ENCODE data around the gene OTUB1. TPM values are rescaled to one million over a fixed set of nuclear protein-coding genes. Genes with fewer than 3 reads are reported as not detected.

The OTUB1 gene
- total RNA-seq, 3 donors from 2014 or later = 60.1 to 70.3 (median 64.1) TPM

GRCh38 chr11:64014356-64014755 lies 28.1 kb downstream of the OTUB1 start:
- TF ChIP-seq CTCF (IDR thresholded peaks at IDR 0.05) = no peak
- ATAC-seq = no peak

GRCh38 chr11:64015510-64015909 lies 29.3 kb downstream of the OTUB1 start:
- Histone ChIP-seq H3K4me1 (ENCODE audit: low read depth) (peaks cover 4% of the 10 kb centered on the region), H3K36me3 (ENCODE audit: low read depth) (no peaks in the 10 kb centered on the region), H3K4me3 (no peak overlapping the region), H3K9me3 (no peaks in the 10 kb centered on the region)
- DNase-seq (no peak), ATAC-seq (no peak)
- intact Hi-C loops (cut with DNase I, micrococcal nuclease) = no loop called here
- no peak for TF ChIP-seq CTCF (IDR thresholded peaks at IDR 0.05)

More at GRCh38 chr11:64014356-64014755, 28.1 kb downstream of the OTUB1 start:
- Histone ChIP-seq H3K36me3 (ENCODE audit: low read depth) (no peaks in the 10 kb centered on the region), H3K9me3 (no peaks in the 10 kb centered on the region), H3K4me1 (ENCODE audit: low read depth) (peaks cover 4% of the 10 kb centered on the region), H3K4me3 (no peak overlapping the region)
- intact Hi-C loops (cut with DNase I, micrococcal nuclease) = no loop called here
- DNase-seq = no peak

- intact Hi-C loops (cut with DNase I, micrococcal nuclease) = no loop called here
- no peak for ATAC-seq
- Histone ChIP-seq H3K9me3 (no peaks in the 10 kb centered on the region), H3K4me1 (ENCODE audit: low read depth) (peaks cover 4% of the 10 kb centered on the region), H3K4me3 (no peak overlapping the region), H3K36me3 (ENCODE audit: low read depth) (no peaks in the 10 kb centered on the region)
- TF ChIP-seq CTCF (IDR thresholded peaks at IDR 0.05) = no peak
- no peak for DNase-seq
Measured at GRCh38 chr11:64015935-64016845, 30.0 kb downstream of the OTUB1 start.

- Histone ChIP-seq H3K4me1 (ENCODE audit: low read depth) (peaks cover 4% of the 10 kb centered on the region), H3K9me3 (no peaks in the 10 kb centered on the region), H3K36me3 (ENCODE audit: low read depth) (no peaks in the 10 kb centered on the region), H3K4me3 (no peak overlapping the region)
- intact Hi-C loops (cut with DNase I, micrococcal nuclease) = no loop called here
- peak; percentile 3 for ATAC-seq
- no peak for TF ChIP-seq CTCF (IDR thresholded peaks at IDR 0.05)
- DNase-seq = no peak
Measured at GRCh38 chr11:64017945-64018224, 31.6 kb downstream of the OTUB1 start.

GRCh38 chr11:64018310-64018709 lies 32.1 kb downstream of the OTUB1 start:
- no peak for TF ChIP-seq CTCF (IDR thresholded peaks at IDR 0.05)
- peaks cover 4% of the 10 kb centered on the region for H3K4me1 ChIP-seq (ENCODE audit: low read depth)
- H3K4me3 ChIP-seq = no peak overlapping the region
- DNase-seq = peak in 1 of 3 donors; percentile 50
- no peaks in the 10 kb centered on the region for H3K9me3 ChIP-seq
- intact Hi-C loops (cut with DNase I, micrococcal nuclease) = no loop called here
- no peaks in the 10 kb centered on the region for H3K36me3 ChIP-seq (ENCODE audit: low read depth)
- peak; percentile 74 for ATAC-seq

Data from mucosa of descending colon (tissue), 3 donors.